HUES6 (cell line): ENCODE results near the gene HS3ST3A1.
"Not testable (repeated sequence)": the region's sequence is repeated elsewhere in the genome, so short reads cannot be mapped to it uniquely, and the experiment has no call there.

Source experiments
- H3K27ac ChIP-seq: 2 replicates; pipeline ENCODE4 v1.7.0; 2013; ENCODE audit warnings: low read depth, mild to moderate bottlenecking, low read length, inconsistent platforms
- H3K27me3 ChIP-seq: 2 replicates; pipeline ENCODE4 v1.6.1; 2013; ENCODE audit warnings: low read length; ENCODE audit not compliant: control insufficient read depth, insufficient read depth
- H3K36me3 ChIP-seq: 2 replicates; pipeline ENCODE4 v1.6.1; 2013; ENCODE audit warnings: low read length; ENCODE audit not compliant: control insufficient read depth, insufficient read depth
- H3K4me1 ChIP-seq: 2 replicates; pipeline ENCODE4 v1.6.1; 2013; ENCODE audit warnings: low read length; ENCODE audit not compliant: control insufficient read depth, insufficient read depth
- H3K4me3 ChIP-seq: 2 replicates; pipeline ENCODE4 v1.5.1; 2013; ENCODE audit warnings: low read depth, low read length
- H3K9ac ChIP-seq: one replicate; pipeline ENCODE4 v1.6.1; 2013; ENCODE audit warnings: mild to moderate bottlenecking, low read length
- H3K9me3 ChIP-seq: 2 replicates; pipeline ENCODE4 v1.6.1; 2013; ENCODE audit warnings: low read depth, low read length; ENCODE audit not compliant: control insufficient read depth, insufficient read depth

HS3ST3A1 gene

DNA sequence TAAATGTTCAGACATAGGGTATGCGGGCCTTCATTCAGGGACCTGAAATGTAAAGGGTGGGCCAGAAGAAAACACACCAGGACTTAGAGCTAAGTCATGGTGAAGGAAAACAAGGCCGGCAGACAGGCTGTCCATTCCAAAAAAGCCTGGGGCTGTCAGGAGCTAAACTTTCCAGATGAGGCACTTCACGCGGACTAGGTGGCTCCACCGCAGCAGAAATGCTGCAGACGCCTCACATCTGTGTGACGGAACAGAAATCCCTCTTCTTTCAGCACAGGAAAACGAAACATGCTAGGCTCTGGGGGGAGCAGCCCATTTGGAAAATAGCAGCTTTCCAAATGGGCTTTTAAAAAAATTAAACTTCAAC is 88.7 kb downstream of the HS3ST3A1 start:
- H3K27me3 ChIP-seq = no peaks in the 10 kb centered on the region
- peaks cover 17% of the 10 kb centered on the region for H3K4me1 ChIP-seq
- no peaks in the 10 kb centered on the region for H3K36me3 ChIP-seq
- 0 out of 2 replicates have a peak overlapping the region, but pooled peaks have one; percentile 38 for H3K27ac ChIP-seq
- H3K4me3 ChIP-seq = no peak overlapping the region
- H3K9me3 ChIP-seq = no peaks in the 10 kb centered on the region
- H3K9ac ChIP-seq = no peak overlapping the region

DNA sequence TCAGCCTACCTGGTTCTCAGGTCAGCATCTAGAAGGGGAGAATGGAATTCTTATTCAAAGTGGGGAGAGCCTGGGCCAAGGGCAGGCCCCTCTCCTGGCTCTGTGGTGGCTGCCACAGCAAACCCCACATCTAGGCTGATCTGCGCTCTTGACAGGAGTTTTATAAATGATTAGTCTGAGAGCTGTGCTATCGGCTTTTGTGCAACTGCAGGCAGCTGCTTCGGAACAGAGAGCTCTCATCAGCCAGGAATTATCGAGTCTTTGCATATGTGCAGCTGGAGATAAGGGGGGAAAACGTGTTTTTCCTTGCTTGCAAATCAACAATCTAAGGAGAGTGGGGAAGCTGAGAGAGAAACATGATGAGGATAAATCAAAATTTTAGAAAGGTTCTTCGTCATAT is 91.7 kb downstream of the HS3ST3A1 start:
- Histone ChIP-seq H3K27ac (no peak overlapping the region), H3K27me3 (no peaks in the 10 kb centered on the region), H3K9ac (no peak overlapping the region), H3K36me3 (no peaks in the 10 kb centered on the region), H3K4me1 (peaks cover 17% of the 10 kb centered on the region), H3K9me3 (no peaks in the 10 kb centered on the region), H3K4me3 (no peak overlapping the region)

DNA sequence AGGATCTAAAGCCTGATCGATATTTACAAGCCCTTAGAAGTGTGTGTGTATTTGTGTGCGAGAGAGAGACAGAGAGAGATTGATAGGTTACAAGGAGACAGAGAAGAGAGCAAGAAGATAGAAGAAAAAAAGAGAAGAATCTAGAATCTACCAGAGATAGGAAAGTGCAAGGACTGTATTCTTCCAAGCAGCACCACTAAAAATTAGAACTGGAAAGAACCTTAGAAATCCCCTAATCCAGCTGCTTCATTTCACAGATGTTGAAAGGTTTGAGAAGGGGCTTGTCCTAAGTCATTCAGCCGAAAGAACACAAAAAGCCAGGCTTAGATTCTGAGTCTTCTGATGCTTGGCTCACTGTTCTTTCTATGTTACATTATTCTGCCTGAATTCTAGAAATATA is 92.2 kb downstream of the HS3ST3A1 start:
- no peaks in the 10 kb centered on the region for H3K9me3 ChIP-seq
- no peak overlapping the region for H3K9ac ChIP-seq
- no peak overlapping the region for H3K4me3 ChIP-seq
- peaks cover 17% of the 10 kb centered on the region for H3K4me1 ChIP-seq
- no peaks in the 10 kb centered on the region for H3K36me3 ChIP-seq
- no peaks in the 10 kb centered on the region for H3K27me3 ChIP-seq
- no peak overlapping the region for H3K27ac ChIP-seq

DNA sequence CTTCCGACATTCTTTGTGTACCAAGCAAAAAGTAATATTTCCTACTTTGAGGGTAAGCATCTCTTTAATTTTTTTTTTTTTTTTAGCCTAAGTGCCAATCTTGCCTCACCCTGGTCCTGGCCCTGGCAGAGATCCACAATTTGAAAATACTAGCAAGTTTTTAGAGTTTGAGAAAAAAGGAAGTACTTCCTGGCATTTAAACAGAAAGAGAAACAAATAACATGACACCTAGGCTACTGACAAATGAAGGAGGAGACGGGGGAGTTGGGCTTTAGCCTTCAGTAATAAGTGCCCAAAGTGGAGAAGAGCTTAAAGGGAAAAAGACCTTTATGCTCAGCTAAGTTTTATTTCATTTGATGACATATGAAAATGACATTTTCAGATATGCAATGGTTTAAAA is 92.8 kb downstream of the HS3ST3A1 start:
- H3K27ac ChIP-seq = no peak overlapping the region
- no peaks in the 10 kb centered on the region for H3K36me3 ChIP-seq

DNA sequence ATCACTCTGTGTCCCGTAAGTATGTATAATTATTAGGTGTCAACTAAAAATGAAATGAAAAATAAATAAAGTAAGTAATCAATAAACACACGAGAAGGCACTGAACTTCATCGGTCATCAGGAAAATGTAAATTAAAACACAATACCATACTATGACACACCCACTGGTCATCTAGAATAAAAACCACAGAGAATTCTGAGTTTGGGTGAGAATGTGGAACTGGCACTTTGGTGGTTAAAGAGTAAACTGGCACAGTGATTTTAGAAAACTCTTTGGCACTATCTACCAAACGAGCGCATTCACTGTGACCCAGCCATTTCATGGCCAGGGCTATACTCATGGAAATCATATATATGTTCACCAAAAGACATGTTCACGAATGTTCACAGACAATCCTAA is 98.2 kb downstream of the HS3ST3A1 start:
- Histone ChIP-seq H3K9me3 (no peaks in the 10 kb centered on the region), H3K4me3 (no peak overlapping the region), H3K27ac (no peak overlapping the region), H3K4me1 (no peaks in the 10 kb centered on the region), H3K27me3 (no peaks in the 10 kb centered on the region), H3K9ac (no peak overlapping the region), H3K36me3 (no peaks in the 10 kb centered on the region)

More for the DNA sequence above, 92.8 kb downstream of the HS3ST3A1 start:
- Histone ChIP-seq H3K4me3 (no peak overlapping the region), H3K27me3 (no peaks in the 10 kb centered on the region), H3K4me1 (peaks cover 17% of the 10 kb centered on the region), H3K9ac (no peak overlapping the region), H3K9me3 (no peaks in the 10 kb centered on the region)

DNA sequence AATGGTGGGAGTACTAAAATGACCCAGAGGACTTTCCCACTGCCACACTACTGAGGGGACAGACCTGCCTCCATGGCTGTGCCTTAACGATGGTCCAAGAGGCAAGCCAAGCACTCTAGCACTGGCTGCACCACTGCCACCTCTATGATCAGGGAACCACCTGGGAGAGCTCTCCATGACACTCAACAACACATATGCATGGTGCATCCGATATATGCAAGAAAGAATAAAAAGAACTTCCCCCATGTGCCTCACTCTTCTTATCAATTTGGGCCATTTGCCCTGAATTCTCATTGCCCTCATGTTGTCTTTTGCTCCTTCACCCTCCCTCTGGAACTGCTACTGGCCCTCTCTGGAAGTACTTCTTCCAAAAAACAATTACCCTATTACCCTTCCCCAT is 99.5 kb downstream of the HS3ST3A1 start:
- Histone ChIP-seq H3K9me3 (no peaks in the 10 kb centered on the region), H3K27me3 (no peaks in the 10 kb centered on the region), H3K27ac (no peak overlapping the region), H3K4me3 (no peak overlapping the region), H3K9ac (no peak overlapping the region), H3K4me1 (no peaks in the 10 kb centered on the region), H3K36me3 (no peaks in the 10 kb centered on the region)

DNA sequence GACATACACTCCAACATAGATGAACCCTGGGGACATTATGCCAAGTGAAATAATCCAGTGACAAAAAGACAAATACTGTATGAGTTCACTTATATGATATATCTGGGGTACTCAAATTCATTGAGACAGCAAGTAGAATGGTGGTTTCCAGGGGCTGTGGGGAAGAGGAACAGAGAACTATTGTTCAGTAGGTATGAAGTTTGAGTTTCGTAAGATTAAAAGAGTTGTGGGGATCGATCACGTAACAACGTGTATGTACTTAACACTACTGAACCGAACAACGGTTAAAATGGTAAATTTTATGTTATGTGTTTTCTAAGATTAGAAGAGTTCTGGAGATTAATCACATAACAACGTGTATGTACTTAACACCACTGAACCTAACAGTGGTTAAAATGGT is 100.8 kb downstream of the HS3ST3A1 start:
- H3K27ac ChIP-seq = no peak overlapping the region
- H3K27me3 ChIP-seq = no peaks in the 10 kb centered on the region
- no peaks in the 10 kb centered on the region for H3K9me3 ChIP-seq

DNA sequence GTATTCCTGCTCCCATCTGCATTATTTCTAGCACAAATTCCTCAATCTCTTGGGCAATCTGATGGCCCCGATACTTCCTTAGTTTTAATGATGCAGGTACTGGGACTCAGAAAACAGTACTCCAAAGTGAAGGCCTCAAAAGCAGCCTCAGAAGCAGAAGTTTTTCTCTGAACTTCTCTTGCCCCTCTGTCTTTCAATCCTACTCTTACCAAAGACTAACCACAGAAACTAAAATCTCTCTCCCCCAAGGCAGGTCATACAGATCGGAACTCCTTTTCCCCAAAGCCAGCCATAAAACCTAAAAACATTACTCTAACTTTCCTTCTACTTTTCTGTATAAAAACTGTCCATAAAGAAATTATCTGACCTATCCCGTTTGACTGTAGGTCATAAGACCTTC is 103.5 kb downstream of the HS3ST3A1 start:
- no peaks in the 10 kb centered on the region for H3K27me3 ChIP-seq
- no peaks in the 10 kb centered on the region for H3K9me3 ChIP-seq
- H3K4me1 ChIP-seq = no peaks in the 10 kb centered on the region
- no peak overlapping the region for H3K4me3 ChIP-seq
- H3K27ac ChIP-seq = no peak overlapping the region
- no peaks in the 10 kb centered on the region for H3K36me3 ChIP-seq
- no peak overlapping the region for H3K9ac ChIP-seq

More for the DNA sequence above, 100.8 kb downstream of the HS3ST3A1 start:
- H3K4me1 ChIP-seq = no peaks in the 10 kb centered on the region
- no peak overlapping the region for H3K9ac ChIP-seq
- no peaks in the 10 kb centered on the region for H3K36me3 ChIP-seq
- H3K4me3 ChIP-seq = no peak overlapping the region

DNA sequence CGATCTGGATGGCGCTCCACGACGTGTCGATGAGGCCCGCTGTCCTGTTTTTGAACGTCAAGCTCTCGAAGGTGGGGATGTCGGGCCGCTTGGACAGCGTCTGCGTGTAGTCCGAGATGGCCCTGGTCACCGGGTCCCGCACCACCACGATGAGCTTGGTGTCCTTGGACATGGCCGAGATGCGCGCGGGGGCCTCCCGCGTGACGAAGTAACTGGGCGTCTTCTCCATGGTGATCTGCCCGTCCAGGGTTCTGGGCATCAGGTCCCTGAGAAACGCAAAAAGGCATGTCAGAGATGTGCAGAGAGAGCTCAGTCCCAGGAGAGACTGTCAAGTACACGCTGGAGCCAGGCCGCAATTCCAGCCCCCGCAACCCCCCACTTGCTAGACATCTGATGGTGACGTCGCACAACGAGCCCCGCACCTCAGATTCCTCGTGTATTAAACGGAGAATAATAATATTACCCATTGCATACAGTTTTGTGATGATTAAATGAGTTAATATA is 105.1 kb downstream of the HS3ST3A1 start:
- H3K9ac ChIP-seq, H3K9me3 ChIP-seq, H3K27me3 ChIP-seq, H3K4me3 ChIP-seq, H3K36me3 ChIP-seq, H3K4me1 ChIP-seq, H3K27ac ChIP-seq: not testable (repeated sequence)

DNA sequence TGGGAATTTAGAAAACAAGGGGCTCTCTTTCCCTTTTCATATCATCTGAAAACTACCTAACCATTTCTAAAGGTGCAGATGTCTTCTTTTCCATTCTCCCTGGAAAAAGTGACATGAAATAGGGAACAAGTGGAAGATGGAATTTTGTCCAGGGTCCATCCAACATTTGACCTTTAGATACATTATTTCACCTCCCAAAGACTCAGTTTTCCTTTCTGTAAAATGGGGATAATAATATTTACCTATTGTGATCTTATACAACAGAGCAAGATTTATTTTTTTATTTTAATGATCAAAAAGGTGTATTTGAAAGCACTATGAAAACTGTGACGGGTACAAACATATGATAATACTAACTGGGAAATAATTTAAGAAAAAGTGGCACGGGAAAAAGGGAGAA is 106.3 kb downstream of the HS3ST3A1 start:
- Histone ChIP-seq H3K36me3 (no peaks in the 10 kb centered on the region), H3K9me3 (no peaks in the 10 kb centered on the region), H3K4me1 (no peaks in the 10 kb centered on the region), H3K4me3 (no peak overlapping the region), H3K27me3 (no peaks in the 10 kb centered on the region), H3K9ac (no peak overlapping the region), H3K27ac (no peak overlapping the region)

DNA sequence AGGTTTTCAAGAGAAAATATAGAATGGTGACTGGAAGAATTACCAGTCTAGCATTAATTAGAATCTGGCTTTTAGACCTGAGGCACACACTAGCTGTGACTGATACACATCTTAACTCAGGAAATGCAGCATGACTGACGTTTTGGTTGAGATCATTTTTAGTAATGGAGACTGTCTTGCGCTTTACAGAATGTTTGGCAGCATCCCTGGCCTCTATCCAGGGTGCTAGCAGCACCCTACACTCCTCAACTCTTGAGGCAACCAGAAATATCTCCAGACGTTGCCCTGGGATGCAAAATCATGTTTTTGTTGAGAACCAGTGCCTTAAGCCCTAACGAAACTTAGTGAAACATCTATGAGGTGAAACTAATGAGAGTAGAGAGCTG is 109.0 kb downstream of the HS3ST3A1 start:
- Histone ChIP-seq H3K4me1 (no peaks in the 10 kb centered on the region), H3K27ac (no peak overlapping the region), H3K36me3 (no peaks in the 10 kb centered on the region), H3K9me3 (no peaks in the 10 kb centered on the region), H3K9ac (no peak overlapping the region), H3K4me3 (no peak overlapping the region), H3K27me3 (no peaks in the 10 kb centered on the region)
